ENCODE data around the gene PGM2. TPM values are rescaled to one million over a fixed set of nuclear protein-coding genes. Genes with fewer than 3 reads are reported as not detected.

Gene PGM2
- total RNA-seq, 1 donor from 2014 or later: 7.1 TPM

DNA sequence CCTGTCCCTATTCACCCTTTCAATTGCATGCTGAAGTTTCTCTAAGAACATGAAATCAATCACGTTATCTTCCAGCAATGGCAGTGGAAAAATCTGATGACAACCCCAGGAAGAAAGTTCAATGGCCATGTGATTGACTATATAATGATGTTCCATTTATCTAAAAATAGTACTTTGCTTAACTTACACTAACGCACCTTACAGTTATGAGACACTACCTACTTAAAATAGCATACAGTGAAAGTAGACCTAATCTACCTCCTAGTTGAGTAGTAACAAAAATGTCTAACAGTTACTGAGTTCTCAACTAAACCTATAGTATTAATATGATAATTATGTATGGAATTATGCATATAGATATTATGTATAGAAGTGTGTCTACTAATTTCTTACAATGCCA is 28.6 kb upstream of the PGM2 start:
- H3K4me1 ChIP-seq: no peaks in the 10 kb centered on the region
- H3K9me3 ChIP-seq: no peaks in the 10 kb centered on the region
- H3K27ac ChIP-seq: no peak overlapping the region
- no peak for TF ChIP-seq CTCF (IDR thresholded peaks at IDR 0.05)
- H3K36me3 ChIP-seq: no peaks in the 10 kb centered on the region
- no peaks in the 10 kb centered on the region for H3K27me3 ChIP-seq
- no peak overlapping the region for H3K4me3 ChIP-seq
- intact Hi-C loops (cut with DNase I): no loop called here
- DNase-seq (ENCODE audit: low spot score in 2 of 2): no peak

DNA sequence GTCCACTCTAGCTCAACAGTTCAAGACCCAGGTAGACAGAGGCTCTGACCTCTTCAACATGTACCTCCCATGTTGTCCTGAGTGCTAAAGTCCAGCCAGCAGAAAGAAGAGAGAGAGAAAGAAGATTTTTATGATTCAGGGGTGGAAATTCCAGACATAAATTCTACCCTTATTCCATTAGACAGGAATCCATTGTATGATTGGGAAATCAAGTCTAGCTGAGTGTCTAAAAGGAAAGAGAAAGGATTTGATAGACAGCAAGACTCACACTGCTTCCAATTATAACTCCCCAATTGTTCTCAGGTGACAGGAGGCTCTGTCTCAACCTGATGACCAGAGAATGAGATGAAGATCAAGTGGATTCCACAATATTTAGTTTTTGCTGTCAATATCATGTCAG is 27.9 kb upstream of the PGM2 start:
- H3K27ac ChIP-seq: no peak overlapping the region
- H3K4me1 ChIP-seq: no peaks in the 10 kb centered on the region
- H3K9me3 ChIP-seq: no peaks in the 10 kb centered on the region
- no peaks in the 10 kb centered on the region for H3K36me3 ChIP-seq
- H3K27me3 ChIP-seq: no peaks in the 10 kb centered on the region
- no peak for DNase-seq (ENCODE audit: low spot score in 2 of 2)
- no peak for TF ChIP-seq CTCF (IDR thresholded peaks at IDR 0.05)
- H3K4me3 ChIP-seq: no peak overlapping the region
- intact Hi-C loops (cut with DNase I): no loop called here

DNA sequence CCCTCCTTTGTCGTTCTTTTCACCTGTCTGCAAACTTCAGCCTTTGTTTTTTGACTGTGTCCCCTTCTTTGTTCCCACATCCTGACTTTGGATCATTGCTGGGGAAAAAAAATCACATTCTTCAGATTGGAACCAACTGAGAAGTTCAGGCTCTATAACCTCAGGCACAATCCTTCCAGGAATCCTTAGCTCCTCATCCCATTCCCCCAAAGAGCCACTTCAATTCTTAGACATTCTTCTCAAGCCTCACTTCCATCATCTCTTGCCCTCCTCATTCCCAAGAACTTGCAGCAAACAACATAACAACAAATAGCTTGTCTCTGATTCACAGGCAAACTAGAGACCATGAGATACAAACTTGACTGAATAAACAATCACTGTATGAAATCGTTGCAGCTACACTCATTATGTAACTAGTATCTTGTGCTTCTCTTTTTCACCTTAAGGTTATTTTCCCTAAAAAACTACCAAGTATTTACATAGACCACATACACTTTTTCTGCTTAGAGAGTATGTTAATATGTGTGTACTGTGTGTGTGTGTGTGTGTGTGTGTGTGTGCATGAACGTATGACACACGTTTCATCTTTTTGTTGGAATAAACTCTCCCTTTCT is 26.4 kb upstream of the PGM2 start:
- intact Hi-C loops (cut with DNase I): loop anchor here (5.0 kb wide), 1 partner anchor 92 kb away; the partner anchor contains the start of gene TBC1D1
- Histone ChIP-seq H3K4me3 (no peak overlapping the region), H3K36me3 (no peaks in the 10 kb centered on the region), H3K4me1 (no peaks in the 10 kb centered on the region), H3K27me3 (no peaks in the 10 kb centered on the region), H3K9me3 (no peaks in the 10 kb centered on the region), H3K27ac (no peak overlapping the region)
- DNase-seq (ENCODE audit: low spot score in 2 of 2): no peak
- no peak for TF ChIP-seq CTCF (IDR thresholded peaks at IDR 0.05)

- Histone ChIP-seq H3K36me3 (no peaks in the 10 kb centered on the region), H3K4me3 (no peak overlapping the region), H3K4me1 (no peaks in the 10 kb centered on the region), H3K9me3 (no peaks in the 10 kb centered on the region), H3K27me3 (no peaks in the 10 kb centered on the region), H3K27ac (no peak overlapping the region)
- peak; percentile 23 to 70 (median 45) for TF ChIP-seq CTCF (IDR thresholded peaks at IDR 0.05)
- intact Hi-C loops (cut with DNase I): loop anchor here (2.0 to 5.0 kb wide), 3 partner anchors 90 to 233 kb away; partner anchors contain the start of gene TBC1D1
- no peak for DNase-seq (ENCODE audit: low spot score in 2 of 2)
Measured at GRCh38 chr4:37802068-37802666, 24.3 kb upstream of the PGM2 start.

DNA sequence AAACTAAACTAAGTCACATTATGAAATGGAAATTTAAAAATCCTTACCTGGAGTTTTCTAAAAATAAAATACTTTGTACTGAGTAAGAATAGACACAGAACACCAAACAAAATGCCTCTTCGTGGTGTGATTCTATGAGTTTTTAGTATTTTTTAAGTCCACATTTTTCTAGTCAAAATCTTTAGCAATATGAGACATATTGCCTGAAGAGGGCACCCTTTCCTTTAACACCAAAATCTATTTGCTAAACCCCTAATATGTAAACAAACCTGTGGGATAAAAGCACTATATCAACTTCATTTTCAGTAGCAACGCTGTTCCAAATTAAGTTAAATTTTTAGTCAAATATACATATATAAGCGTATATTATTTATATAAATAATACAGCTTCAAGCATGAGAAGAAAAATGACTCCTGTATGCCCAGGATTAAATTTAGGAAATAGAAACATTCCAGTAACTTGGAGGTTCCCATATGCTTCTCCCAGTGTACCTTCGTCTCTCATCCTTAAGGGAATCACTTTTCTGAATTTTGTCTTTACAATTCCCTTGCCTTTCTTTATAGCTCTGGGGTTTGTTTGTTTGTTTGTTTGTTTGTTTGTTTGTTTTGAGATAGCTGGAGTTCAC is 23.0 kb upstream of the PGM2 start:
- TF ChIP-seq CTCF (IDR thresholded peaks at IDR 0.05): peak; percentile 36 to 63 (median 46)
- no peaks in the 10 kb centered on the region for H3K27me3 ChIP-seq
- H3K27ac ChIP-seq: no peak overlapping the region
- intact Hi-C loops (cut with DNase I): loop anchor here (2.0 to 5.0 kb wide), 3 partner anchors 89 to 231 kb away; partner anchors contain the start of gene TBC1D1
- no peaks in the 10 kb centered on the region for H3K36me3 ChIP-seq
- no peak for DNase-seq (ENCODE audit: low spot score in 2 of 2)
- no peak overlapping the region for H3K4me3 ChIP-seq
- no peaks in the 10 kb centered on the region for H3K9me3 ChIP-seq
- H3K4me1 ChIP-seq: no peaks in the 10 kb centered on the region
